ENCODE results near the gene RHBG.

- no peak for TF ChIP-seq CTCF (conservative IDR thresholded peaks at IDR 0.05; ENCODE audit: low read depth, low read length)
- no peak for TF ChIP-seq CHD1 (IDR thresholded peaks at IDR 0.05; ENCODE audit: low read depth, low read length)
- no peak for TF ChIP-seq POLR2A (IDR thresholded peaks at IDR 0.05; ENCODE audit: low read depth, low read length)
- no peak for TF ChIP-seq BHLHE40 (IDR thresholded peaks at IDR 0.05; ENCODE audit: low read depth, low read length)
Observed at GRCh38 chr1:156418416-156419070, 49.5 kb downstream of the RHBG start.

Data from IMR-90 (cell line).